WTC11 (cell line): ENCODE results near the gene ZNF236. TPM values are rescaled to one million over a fixed set of nuclear protein-coding genes. Genes with fewer than 3 reads are reported as not detected.

ENCODE experiments used
- ATAC-seq: fragments of 200-7000 bp; cut with Tn5 transposase; 2 replicates; pipeline ENCODE4 v1.10.0; 2021; ENCODE audit warnings: mild to moderate bottlenecking, moderate library complexity
- CTCF ChIA-PET: fragments of 300-600 bp; sonication (Branson Sonifier 250); formaldehyde crosslinking; loops from one replicate; lab custom pipeline; 2021; ENCODE audit warnings: antibody characterized with exemption; lab: Charles Lee
- POLR2A ChIA-PET: fragments of 350-600 bp; sonication (Branson Sonifier 250); formaldehyde crosslinking; loops from one replicate; lab custom pipeline; 2021; ENCODE audit warnings: antibody characterized with exemption; lab: Charles Lee
- DNase-seq: peaks from one replicate; pipeline ENCODE4 v3.0.0; 2021; ENCODE audit warnings: low spot score
- H3K27ac Mint-ChIP-seq: 2 replicates; pipeline ENCODE4 v1.8.0; 2021; ENCODE audit warnings: mixed read lengths
- H3K27me3 Mint-ChIP-seq: 2 replicates; pipeline ENCODE4 v1.8.0; 2021; ENCODE audit warnings: low read depth, mild to moderate bottlenecking, moderate library complexity, mixed read lengths
- H3K36me3 Mint-ChIP-seq: 2 replicates; pipeline ENCODE4 v1.8.0; 2021; ENCODE audit warnings: mixed read lengths
- H3K4me1 Mint-ChIP-seq: 2 replicates; pipeline ENCODE4 v1.8.0; 2022; ENCODE audit warnings: mixed read lengths
- H3K4me3 Mint-ChIP-seq: 2 replicates; pipeline ENCODE4 v1.8.0; 2021; ENCODE audit warnings: mild to moderate bottlenecking, moderate library complexity, mixed read lengths
- H3K9me3 Mint-ChIP-seq: 2 replicates; pipeline ENCODE4 v1.8.0; 2021; ENCODE audit warnings: mixed read lengths
- ATF3 ChIP-seq: sonication (generic); formaldehyde crosslinking; conservative IDR thresholded peaks from 2 replicates; pipeline ENCODE4 v1.8.1; 2022; ENCODE audit warnings: mild to moderate bottlenecking, missing genetic modification reagents
- ATF6 ChIP-seq: sonication (generic); formaldehyde crosslinking; IDR thresholded peaks from 2 replicates; pipeline ENCODE4 v1.8.1; 2023; ENCODE audit warnings: mild to moderate bottlenecking, missing genetic modification reagents
- CTCF ChIP-seq: fragments of 200-600 bp; IDR thresholded peaks from 2 replicates; pipeline ENCODE4 v1.8.0; 2022; ENCODE audit warnings: antibody characterized with exemption
- E2F5 ChIP-seq: sonication (generic); formaldehyde crosslinking; IDR thresholded peaks from 2 replicates; pipeline ENCODE4 v1.8.1; 2022; ENCODE audit warnings: mild to moderate bottlenecking, moderate library complexity, missing genetic modification reagents
- EMX1 ChIP-seq: fragments of 250-450 bp; sonication (Bioruptor Pico); IDR thresholded peaks from 2 replicates; pipeline ENCODE4 v1.8.0; 2021; ENCODE audit warnings: mild to moderate bottlenecking
- ESRRA ChIP-seq: sonication (generic); formaldehyde crosslinking; IDR thresholded peaks from 2 replicates; pipeline ENCODE4 v1.8.1; 2022; ENCODE audit warnings: mild to moderate bottlenecking, missing genetic modification reagents, borderline replicate concordance
- FOXJ3 ChIP-seq: sonication (generic); formaldehyde crosslinking; IDR thresholded peaks from 2 replicates; pipeline ENCODE4 v1.9.0; 2021; ENCODE audit warnings: missing genetic modification reagents, mild to moderate bottlenecking, borderline replicate concordance
- FOXP1 ChIP-seq: sonication (generic); formaldehyde crosslinking; IDR thresholded peaks from 2 replicates; pipeline ENCODE4 v1.8.0; 2022; ENCODE audit warnings: missing genetic modification reagents, mild to moderate bottlenecking, moderate library complexity, borderline replicate concordance
- GABPB1 ChIP-seq: sonication (generic); formaldehyde crosslinking; IDR thresholded peaks from 2 replicates; pipeline ENCODE4 v1.8.1; 2023; ENCODE audit warnings: mild to moderate bottlenecking, missing genetic modification reagents
- IRF1 ChIP-seq: sonication (generic); formaldehyde crosslinking; IDR thresholded peaks from 2 replicates; pipeline ENCODE4 v1.8.0; 2023; ENCODE audit warnings: missing genetic modification reagents
- RELA ChIP-seq: sonication (generic); formaldehyde crosslinking; IDR thresholded peaks from 2 replicates; pipeline ENCODE4 v1.8.1; 2022; ENCODE audit warnings: missing genetic modification reagents, mild to moderate bottlenecking, borderline replicate concordance
- RORB ChIP-seq: fragments of 250-450 bp; sonication (Bioruptor Pico); IDR thresholded peaks from 2 replicates; pipeline ENCODE4 v1.9.0; 2021; ENCODE audit warnings: mild to moderate bottlenecking
- STAT6 ChIP-seq: sonication (generic); formaldehyde crosslinking; conservative IDR thresholded peaks from 2 replicates; pipeline ENCODE4 v1.8.1; 2023; ENCODE audit warnings: mild to moderate bottlenecking, low read depth, missing genetic modification reagents, moderate library complexity
- USF2 ChIP-seq: sonication (generic); formaldehyde crosslinking; IDR thresholded peaks from 2 replicates; pipeline ENCODE4 v1.8.1; 2023; ENCODE audit warnings: mild to moderate bottlenecking, missing genetic modification reagents, moderate library complexity
- ZBTB43 ChIP-seq: sonication (generic); formaldehyde crosslinking; IDR thresholded peaks from 2 replicates; pipeline ENCODE4 v1.8.1; 2023; ENCODE audit warnings: mild to moderate bottlenecking, missing genetic modification reagents
- ZNF138 ChIP-seq: sonication (generic); formaldehyde crosslinking; conservative IDR thresholded peaks from 2 replicates; pipeline ENCODE4 v1.8.1; 2022; ENCODE audit warnings: mild to moderate bottlenecking, moderate library complexity, missing genetic modification reagents
- ZNF396 ChIP-seq: fragments of 250-450 bp; sonication (Bioruptor Pico); IDR thresholded peaks from 2 replicates; pipeline ENCODE4 v1.8.0; 2021; ENCODE audit warnings: mild to moderate bottlenecking, moderate library complexity, borderline replicate concordance
- ZNF671 ChIP-seq: fragments of 250-450 bp; sonication (Bioruptor Pico); IDR thresholded peaks from 2 replicates; pipeline ENCODE4 v1.8.0; 2021; ENCODE audit warnings: mild to moderate bottlenecking
- total RNA-seq: library from RNA; stranded (reverse); gene quantifications from 3 replicates; pipeline ENCODE4 v1.2.3, GENCODE V29; 2021

ZNF236 gene
- total RNA-seq, 1 experiment from 2014 or later, result 19.9 TPM

GRCh38 chr18:76874642-76875389 lies 52.5 kb downstream of the ZNF236 start (continued):
- TF ChIP-seq ESRRA (CRISPR knock-in tag), result no peak
- no peak for TF ChIP-seq STAT6 (CRISPR knock-in tag)
- TF ChIP-seq IRF1 (CRISPR knock-in tag), result no peak
- TF ChIP-seq RORB, result no peak
- TF ChIP-seq ATF6 (CRISPR knock-in tag), result no peak
- TF ChIP-seq ZBTB43 (CRISPR knock-in tag), result no peak
- no peak for TF ChIP-seq EMX1 (CRISPR knock-in tag)
- TF ChIP-seq ATF3 (CRISPR knock-in tag), result no peak
- TF ChIP-seq ZNF396 (CRISPR knock-in tag), result no peak
- no peak for TF ChIP-seq RELA (CRISPR knock-in tag)
- TF ChIP-seq GABPB1 (CRISPR knock-in tag), result no peak
- TF ChIP-seq ZNF671 (CRISPR knock-in tag), result no peak
- TF ChIP-seq FOXP1 (CRISPR knock-in tag), result no peak
- TF ChIP-seq E2F5, result no peak
- no peak for TF ChIP-seq ZNF138 (CRISPR knock-in tag)

- POLR2A ChIA-PET, result no interaction called here
- H3K9me3 Mint-ChIP-seq, result no peaks in the 10 kb centered on the region
- CTCF ChIA-PET, result interaction anchor here (1.0 to 1.8 kb wide), 6 partner anchors 15 to 108 kb away, joined by 3 to 8 read pairs (median 6); no protein-coding TSS in a partner anchor
Observed at GRCh38 chr18:76875390-76876325, 53.3 kb downstream of the ZNF236 start.

More at GRCh38 chr18:76875390-76876325, 53.3 kb downstream of the ZNF236 start:
- ATAC-seq (peak; percentile 87), DNase-seq (peak; percentile 69)
- Mint-ChIP-seq H3K27me3 (no peaks in the 10 kb centered on the region), H3K36me3 (peaks cover 9% of the 10 kb centered on the region; the same call in 1 of the 2 replicates), H3K4me1 (peaks cover 13% of the 10 kb centered on the region), H3K27ac (no peak overlapping the region), H3K4me3 (no peak overlapping the region)
- TF ChIP-seq USF2 (CRISPR knock-in tag) (peak; percentile 27; the same call in 1 of the 2 replicates), CTCF (peak; percentile 63), FOXJ3 (no peak)
